GM12872 (cell line): ENCODE data around the gene YARS1.

Experiments
- TF ChIP-seq, protein P1 (sequence below): IDR thresholded peaks from 3 replicates; pipeline ENCODE4 v1.5.1; 2011; ENCODE audit warnings: low read depth, mild to moderate bottlenecking, low read length, moderate library complexity; ENCODE audit not compliant: insufficient read depth

YARS1 gene

DNA sequence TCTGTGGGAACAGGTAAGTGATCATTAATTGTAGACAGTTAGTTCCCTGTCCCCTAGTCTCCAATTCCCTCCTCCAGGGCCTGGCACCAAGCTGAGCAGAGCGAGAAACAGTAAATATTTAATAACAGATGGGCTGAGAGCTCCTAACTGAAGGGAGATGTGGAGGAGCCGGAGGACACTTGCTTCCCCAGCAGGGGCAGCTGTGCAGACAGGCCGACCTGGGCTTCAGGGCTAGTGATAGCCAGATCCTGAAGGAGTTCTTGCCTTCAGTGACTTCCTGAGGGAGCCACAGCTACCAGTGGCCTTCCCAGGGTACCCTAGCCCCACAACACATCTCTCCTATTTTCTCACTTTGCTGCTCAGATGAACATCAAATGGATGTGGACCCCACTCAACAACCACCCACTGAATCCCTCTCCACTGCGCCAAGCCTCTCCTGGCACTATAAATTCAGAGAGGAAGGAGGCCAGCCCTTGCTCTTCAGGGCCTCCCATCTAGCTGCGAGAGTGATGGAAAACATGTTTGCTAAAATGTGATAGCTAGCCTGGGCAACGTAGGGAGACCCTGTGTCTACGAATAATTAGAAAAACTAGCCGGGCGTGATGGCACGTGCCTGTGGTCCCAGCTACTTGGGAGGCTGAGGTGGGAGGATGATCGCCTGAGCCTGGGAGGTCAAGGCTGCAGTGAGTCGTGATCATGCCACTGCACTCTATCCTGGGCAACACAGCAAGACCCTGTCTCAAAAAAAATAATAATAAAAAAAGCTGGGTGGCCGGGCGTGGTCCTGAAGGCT lies 87.7 kb downstream of the YARS1 start:
- TF ChIP-seq, protein P1, sequence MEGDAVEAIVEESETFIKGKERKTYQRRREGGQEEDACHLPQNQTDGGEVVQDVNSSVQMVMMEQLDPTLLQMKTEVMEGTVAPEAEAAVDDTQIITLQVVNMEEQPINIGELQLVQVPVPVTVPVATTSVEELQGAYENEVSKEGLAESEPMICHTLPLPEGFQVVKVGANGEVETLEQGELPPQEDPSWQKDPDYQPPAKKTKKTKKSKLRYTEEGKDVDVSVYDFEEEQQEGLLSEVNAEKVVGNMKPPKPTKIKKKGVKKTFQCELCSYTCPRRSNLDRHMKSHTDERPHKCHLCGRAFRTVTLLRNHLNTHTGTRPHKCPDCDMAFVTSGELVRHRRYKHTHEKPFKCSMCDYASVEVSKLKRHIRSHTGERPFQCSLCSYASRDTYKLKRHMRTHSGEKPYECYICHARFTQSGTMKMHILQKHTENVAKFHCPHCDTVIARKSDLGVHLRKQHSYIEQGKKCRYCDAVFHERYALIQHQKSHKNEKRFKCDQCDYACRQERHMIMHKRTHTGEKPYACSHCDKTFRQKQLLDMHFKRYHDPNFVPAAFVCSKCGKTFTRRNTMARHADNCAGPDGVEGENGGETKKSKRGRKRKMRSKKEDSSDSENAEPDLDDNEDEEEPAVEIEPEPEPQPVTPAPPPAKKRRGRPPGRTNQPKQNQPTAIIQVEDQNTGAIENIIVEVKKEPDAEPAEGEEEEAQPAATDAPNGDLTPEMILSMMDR, result no peak

DNA sequence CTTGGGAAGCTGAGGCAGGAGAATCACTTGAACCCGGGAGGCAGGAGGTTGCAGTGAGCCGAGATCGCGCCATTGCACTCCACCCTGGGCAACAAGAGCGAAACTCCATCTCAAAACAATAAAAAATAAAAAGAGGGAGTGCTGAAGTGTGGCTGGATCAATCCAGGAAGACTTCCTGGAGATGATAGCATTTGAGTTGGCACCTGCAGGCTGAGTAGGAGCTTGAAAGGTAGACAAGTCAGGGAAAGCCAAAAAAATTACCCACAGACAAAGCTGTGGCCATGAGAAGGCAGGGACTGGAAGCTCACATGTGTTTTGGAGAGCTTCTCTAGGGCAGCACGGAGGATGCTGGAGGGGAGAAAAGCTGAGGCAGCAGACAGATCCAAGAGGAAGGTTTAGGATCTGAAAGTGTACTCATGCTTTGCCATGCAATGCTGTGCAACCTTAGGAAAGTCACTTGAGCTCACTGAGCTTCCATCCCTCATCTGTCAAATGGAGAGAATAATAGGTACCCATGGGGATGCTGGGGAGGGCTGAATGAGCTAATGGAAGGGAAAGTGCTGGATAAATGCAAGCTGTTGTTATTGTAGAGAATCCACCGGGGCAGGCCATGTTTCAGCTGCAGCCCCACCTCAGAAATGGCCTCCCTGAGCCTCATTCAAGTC lies 88.6 kb downstream of the YARS1 start:
- TF ChIP-seq, protein P1, result no peak

DNA sequence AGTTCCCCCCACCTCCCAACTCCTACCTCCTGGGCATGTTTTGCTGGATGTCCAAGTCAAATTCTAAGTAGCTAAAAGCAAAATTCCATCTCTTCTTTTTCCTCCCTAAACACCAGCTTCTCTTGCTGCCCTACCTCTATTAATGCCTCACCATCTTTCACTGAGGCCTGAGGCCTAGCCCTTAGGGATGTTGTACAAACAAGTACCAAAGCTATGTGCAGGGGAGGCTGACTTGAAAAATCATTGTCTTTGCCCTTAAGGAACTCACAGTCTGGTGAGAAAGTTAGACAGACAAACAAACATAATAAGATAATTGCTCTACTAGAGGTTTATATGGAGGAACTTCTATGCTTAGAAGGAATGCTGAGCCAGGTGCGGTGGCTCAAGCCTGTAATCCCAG lies 89.3 kb downstream of the YARS1 start:
- TF ChIP-seq, protein P1, result no peak

DNA sequence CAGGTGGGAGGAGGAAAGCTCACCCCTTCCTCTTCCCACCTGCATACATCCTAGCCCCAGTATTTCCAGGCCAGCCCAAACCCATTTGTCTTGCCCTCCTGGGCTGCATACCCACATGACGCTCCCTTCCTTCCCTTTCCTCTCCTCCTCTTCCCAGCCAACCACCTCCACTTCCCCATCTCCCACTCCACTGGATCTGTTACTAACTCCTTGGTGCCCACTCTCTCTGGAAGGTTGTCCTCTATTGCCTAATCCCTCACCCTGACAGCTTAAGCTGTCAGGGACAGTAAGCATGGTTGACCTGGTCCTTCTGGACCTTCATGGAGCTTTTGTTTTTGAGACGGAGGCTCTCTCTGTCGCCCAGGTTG lies 91.6 kb downstream of the YARS1 start:
- TF ChIP-seq, protein P1, result no peak
